GM12875 (cell line): ENCODE results near the gene PIK3R5.

Source experiments
- H3K4me3 ChIP-seq: one replicate; pipeline ENCODE4 v1.5.1; 2011; ENCODE audit warnings: low read depth, low read length, control low read depth
- CTCF ChIP-seq: IDR thresholded peaks from 2 replicates; pipeline ENCODE4 v1.5.1; 2011; ENCODE audit warnings: low read depth, mild to moderate bottlenecking, control low read depth, inconsistent platforms, low read length, moderate library complexity, borderline replicate concordance; ENCODE audit not compliant: insufficient read depth

Gene PIK3R5

DNA sequence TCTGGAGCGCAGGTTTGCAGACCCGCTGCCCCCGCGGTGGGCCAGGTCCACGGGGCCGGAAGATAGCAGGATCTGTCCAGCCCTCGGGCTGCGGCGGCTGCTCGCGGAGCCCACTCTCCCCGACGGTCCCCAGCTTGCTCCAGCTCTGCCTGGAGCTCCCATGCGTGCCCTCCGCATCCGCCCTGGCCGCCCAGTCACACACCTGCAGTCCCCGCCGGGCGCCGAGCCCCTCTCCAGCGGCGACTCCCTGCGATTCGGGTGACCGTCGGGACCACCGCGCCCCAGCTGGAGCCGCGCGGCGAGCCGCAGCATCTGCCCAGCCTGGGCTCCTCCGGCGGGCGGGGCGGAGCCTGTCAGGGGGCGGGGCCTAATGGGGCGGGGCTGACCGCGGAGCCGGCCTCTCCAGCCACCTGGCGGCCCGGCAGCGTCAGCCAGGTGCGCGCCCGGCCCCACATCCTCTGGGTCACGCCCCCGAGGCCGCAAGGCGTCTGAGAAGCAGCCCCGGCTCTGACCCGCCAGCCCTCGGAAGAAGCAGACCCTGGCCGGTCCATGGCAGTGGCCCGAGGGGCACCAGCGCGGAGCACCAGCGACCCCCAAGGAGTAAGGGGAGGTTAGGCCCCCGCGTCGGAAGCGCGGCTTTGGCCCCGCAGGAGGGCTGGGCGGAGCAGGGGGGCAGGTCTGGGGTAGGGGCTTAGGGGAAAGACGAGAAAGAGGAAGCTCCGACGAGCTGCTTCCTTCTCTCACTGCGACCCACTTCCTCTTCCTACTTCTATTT lies at the start of gene PIK3R5:
TSS of gene PIK3R5 (minus strand) at position 314 of the 775 bp plus-strand sequence. CDS start 54,213 bp downstream, outside the sequence.
- H3K4me3 ChIP-seq, result peak within 1 kb of the TSS; percentile 98
- no peak for TF ChIP-seq CTCF

GRCh38 chr17:9011001-9011400 lies 45.5 kb upstream of the PIK3R5 start:
- H3K4me3 ChIP-seq, result no peak overlapping the region
- TF ChIP-seq CTCF, result no peak

DNA sequence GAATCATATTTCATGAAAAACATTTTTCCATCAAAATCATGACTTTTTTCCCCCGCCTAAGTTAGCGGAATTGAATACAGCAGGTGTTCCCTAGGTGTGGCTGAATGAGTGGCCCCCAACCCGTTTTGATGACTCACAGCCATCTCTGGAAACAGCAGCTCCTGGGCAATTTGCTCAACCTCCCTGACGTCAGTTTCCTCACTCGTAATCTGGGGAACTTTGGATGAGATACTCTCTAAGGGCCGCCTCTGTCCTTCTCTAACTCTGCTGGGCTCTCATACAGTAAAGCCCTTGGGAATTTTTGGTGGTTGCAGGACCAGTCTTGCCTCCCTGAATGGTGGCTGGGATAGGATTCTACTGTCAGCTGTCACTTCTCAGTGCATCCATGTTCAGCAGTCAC lies 44.2 kb upstream of the PIK3R5 start:
- TF ChIP-seq CTCF, result no peak
- no peak overlapping the region for H3K4me3 ChIP-seq

- H3K4me3 ChIP-seq, result no peak overlapping the region
- TF ChIP-seq CTCF, result no peak
Observed at GRCh38 chr17:9009096-9009495, 43.6 kb upstream of the PIK3R5 start.

DNA sequence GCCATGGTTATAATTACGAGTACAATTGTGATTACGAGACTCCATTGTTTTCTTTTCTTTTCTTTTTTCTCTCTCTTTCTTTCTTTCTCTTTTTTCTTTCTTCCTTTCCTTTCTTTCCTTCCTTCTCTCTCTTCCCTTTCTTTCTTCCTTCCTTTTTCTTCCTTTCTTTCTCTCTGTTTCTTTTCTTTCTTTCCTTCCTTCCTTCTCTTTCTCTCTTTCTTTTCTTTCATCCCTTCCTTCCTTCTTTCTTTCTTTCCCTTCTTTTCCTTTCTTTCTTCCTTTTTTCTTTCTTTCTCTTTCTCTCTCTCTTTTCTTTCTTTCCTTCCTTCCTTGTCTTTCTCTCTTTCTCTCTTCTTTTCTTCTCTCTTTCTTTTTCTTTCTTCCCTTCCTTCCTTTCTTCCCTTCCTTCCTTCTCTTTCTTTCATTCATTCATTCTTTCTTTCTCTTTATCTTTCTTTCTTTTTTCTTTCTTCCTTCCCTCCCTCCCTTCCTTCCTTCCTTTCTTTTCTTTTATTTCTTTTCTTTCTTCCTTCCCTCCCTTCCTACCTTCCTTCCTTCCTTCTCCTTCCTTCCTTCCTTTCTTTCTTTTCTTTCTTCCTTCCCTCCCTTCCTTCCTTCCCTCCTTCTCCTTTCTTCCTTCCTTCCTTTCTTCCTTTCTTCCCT lies 41.7 kb upstream of the PIK3R5 start:
- H3K4me3 ChIP-seq, result no peak overlapping the region
- TF ChIP-seq CTCF, result no peak

- H3K4me3 ChIP-seq, result no peak overlapping the region
- no peak for TF ChIP-seq CTCF
Observed at GRCh38 chr17:9006175-9006767, 40.8 kb upstream of the PIK3R5 start.
